DND-41 (cell line): ENCODE measurements around the gene ESM1.

Source experiments
- CTCF ChIP-seq: IDR thresholded peaks from 2 replicates; pipeline ENCODE4 v1.5.1; 2012; ENCODE audit warnings: borderline replicate concordance, low read length, moderate library complexity, mild to moderate bottlenecking; ENCODE audit not compliant: poor library complexity, severe bottlenecking; ENCODE audit errors: extremely low read depth
- EZH2 ChIP-seq: IDR thresholded peaks from 3 replicates; pipeline ENCODE4 v1.6.1; 2012; ENCODE audit warnings: borderline replicate concordance, low read depth, mild to moderate bottlenecking, moderate library complexity, low read length, inconsistent platforms; ENCODE audit not compliant: severe bottlenecking

DNA sequence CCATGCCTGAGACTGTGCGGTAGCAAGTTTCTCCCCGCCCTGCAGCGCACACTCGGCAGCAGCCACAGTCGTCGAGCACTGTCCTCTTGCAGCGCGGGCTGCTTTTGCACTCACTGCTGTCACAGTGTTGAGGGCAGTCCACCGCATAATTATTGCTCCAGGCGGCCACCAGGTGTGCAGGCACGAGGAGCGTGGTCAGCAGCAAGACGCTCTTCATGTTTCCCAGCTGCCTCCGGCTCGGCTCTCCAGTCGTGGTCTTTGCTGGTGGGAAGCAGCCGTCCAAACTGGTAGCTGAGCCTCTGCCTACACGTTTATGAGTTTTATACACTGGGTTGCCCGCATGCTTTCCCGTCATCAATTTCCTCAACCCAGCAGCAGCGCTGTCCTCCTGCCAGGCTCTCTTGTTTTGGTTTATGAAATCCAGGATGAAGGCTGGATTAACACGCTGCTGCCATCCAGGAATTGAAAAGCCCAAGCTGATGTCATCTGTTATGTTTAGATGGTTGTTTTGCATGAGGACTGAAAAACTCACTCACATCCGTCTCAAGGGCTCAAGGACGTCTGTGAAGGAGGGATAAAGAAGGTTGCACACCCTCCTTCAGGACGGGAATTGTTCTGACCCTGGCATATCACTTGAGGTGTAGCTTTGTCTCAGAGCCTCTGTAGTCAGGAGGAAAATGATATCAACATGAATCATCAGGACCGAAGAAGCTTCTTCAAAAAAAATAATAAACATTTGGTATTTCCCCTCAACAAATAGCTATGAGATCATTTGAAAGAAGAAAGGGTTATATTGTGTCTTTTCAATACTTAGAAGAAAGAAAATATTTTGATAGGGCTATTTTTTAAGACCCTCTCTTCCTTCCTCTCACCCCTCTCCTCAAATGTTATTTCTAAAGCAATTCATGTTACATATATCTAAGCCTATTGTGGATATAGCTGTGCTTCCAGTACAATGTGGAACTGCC lies at the start of gene ESM1:
- TF ChIP-seq CTCF (no peak), EZH2 (no peak)
